Stomach (tissue), 4 donors: Measurements from ENCODE around the gene ANKS1A.
A peak's percentile ranks its signal among the peaks of the same experiment; 100 is the strongest.

ENCODE experiments used
- EP300 ChIP-seq: sonication (generic); formaldehyde crosslinking; IDR thresholded peaks from one replicate; pipeline ENCODE4 v1.6.1; 2017; ENCODE audit warnings: antibody characterized with exemption
- POLR2A ChIP-seq, 4 donors: fragments of 450-650 bp; IDR thresholded peaks; one replicate each; pipeline ENCODE4 v1.6.1; 2016; ENCODE audit warnings: antibody characterized with exemption in 4 of 4, control low read depth in 2 of 4, mild to moderate bottlenecking in 1 of 4, moderate library complexity in 1 of 4
- POLR2AphosphoS5 ChIP-seq, 3 donors: sonication (generic); formaldehyde crosslinking; IDR thresholded peaks; one replicate each; pipeline ENCODE4 v1.6.1; 2016; ENCODE audit warnings: antibody characterized with exemption in 3 of 3
- TF ChIP-seq, protein P1 (sequence below), 7 experiments: fragments of 450-650 bp in 4 of 7; fragments of 200-600 bp in 3 of 7; sonication (generic) in 3 of 7; IDR thresholded peaks; one replicate each; pipeline ENCODE4 v1.5.1; 2016 to 2019; ENCODE audit warnings: antibody characterized with exemption in 7 of 7, control low read depth in 2 of 7, mild to moderate bottlenecking in 1 of 7

DNA sequence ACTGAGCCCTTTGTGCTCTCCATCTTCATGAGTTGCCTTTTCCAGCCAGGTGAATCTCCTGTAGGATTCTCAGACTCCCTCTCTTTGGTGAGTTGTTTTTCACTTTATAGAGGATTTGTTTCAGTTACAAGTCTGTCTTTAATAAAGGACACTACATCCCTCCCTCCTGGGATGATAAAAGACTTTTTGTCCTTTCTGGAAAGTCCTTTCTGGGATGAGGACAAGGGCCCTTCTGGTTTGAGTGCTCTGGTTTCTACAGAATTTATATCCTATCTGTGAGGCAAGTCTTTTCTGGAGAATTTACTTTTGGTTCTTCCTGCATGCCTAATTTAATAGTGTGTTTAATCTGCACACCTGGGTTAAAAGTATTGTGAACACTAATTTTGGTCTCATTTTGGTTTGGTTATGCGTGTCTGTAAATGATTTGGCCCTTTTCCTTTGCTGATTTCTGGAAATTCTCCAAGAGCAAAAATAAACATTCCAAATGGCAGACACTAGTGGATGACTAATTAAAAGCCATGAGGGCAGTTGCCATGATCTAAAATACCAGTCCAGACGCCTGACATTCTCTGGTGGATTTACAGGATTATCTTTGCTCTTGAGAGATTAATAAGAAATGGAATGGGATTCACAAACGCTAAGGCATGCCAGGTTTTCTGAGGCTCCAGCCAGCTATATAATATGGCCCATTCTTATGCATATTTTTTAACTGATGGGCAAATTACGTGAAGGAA lies 207.2 kb downstream of the ANKS1A start:
- TF ChIP-seq, protein P1, sequence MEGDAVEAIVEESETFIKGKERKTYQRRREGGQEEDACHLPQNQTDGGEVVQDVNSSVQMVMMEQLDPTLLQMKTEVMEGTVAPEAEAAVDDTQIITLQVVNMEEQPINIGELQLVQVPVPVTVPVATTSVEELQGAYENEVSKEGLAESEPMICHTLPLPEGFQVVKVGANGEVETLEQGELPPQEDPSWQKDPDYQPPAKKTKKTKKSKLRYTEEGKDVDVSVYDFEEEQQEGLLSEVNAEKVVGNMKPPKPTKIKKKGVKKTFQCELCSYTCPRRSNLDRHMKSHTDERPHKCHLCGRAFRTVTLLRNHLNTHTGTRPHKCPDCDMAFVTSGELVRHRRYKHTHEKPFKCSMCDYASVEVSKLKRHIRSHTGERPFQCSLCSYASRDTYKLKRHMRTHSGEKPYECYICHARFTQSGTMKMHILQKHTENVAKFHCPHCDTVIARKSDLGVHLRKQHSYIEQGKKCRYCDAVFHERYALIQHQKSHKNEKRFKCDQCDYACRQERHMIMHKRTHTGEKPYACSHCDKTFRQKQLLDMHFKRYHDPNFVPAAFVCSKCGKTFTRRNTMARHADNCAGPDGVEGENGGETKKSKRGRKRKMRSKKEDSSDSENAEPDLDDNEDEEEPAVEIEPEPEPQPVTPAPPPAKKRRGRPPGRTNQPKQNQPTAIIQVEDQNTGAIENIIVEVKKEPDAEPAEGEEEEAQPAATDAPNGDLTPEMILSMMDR (IDR thresholded peaks at IDR 0.05): no peak
- TF ChIP-seq POLR2A (IDR thresholded peaks at IDR 0.05) (no peak), POLR2AphosphoS5 (IDR thresholded peaks at IDR 0.05) (peak in 2 of 3 donors; percentile 39 to 63), EP300 (no peak)
